PFSK-1 (cell line): ENCODE data around the gene GNGT1.

Experiments
- POLR2AphosphoS5 ChIP-seq: IDR thresholded peaks from 2 replicates; pipeline ENCODE4 v1.6.1; 2012; ENCODE audit warnings: low read depth, mild to moderate bottlenecking, control low read depth, low read length, moderate library complexity
- SIN3A ChIP-seq: IDR thresholded peaks from 2 replicates; pipeline ENCODE4 v1.6.1; 2012; ENCODE audit warnings: mild to moderate bottlenecking, low read length, moderate library complexity, borderline replicate concordance; ENCODE audit not compliant: insufficient read depth
- TF ChIP-seq, protein P1 (sequence below), 2 experiments: IDR thresholded peaks; 2 replicates each; pipeline versions ENCODE4 v1.6.1 to v1.8.0; 2011 to 2012; ENCODE audit warnings: low read depth in 2 of 2, low read length in 2 of 2, control low read depth in 1 of 2, inconsistent platforms in 1 of 2, mild to moderate bottlenecking in 1 of 2, moderate library complexity in 1 of 2; ENCODE audit not compliant: insufficient read depth in 1 of 2

DNA sequence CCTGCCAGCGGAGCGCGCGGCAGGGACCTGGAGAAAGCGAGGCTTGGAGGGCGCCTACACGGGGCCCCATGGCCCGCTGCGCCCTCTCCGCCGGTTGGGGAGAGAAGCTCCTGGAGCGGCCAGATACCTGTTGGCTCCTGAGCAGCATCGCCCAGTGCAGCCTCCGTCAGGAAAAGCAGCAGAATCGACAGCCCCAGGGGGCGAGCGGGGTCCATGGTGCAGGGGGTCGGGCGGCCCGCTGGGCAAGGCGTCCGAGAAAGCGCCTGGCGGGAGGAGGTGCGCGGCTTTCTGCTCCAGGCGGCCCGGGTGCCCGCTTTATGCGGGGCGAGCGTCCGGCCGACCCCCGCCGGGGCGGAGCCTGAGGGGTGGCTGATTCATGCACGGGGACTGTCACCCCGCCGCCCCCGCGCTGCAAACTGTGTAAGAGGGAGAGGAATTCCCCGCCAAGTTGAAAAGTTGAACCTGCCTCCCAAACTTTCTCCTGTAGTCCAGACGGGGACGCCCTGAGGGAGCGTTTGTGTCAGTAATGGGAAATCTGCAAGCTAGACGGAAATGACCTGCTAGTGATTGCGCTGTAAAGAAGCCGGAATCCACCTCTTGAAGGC lies 15.8 kb upstream of the GNGT1 start, which contains the start of gene TFPI2:
- TF ChIP-seq POLR2AphosphoS5 (no peak), SIN3A (no peak)
- TF ChIP-seq, protein P1, sequence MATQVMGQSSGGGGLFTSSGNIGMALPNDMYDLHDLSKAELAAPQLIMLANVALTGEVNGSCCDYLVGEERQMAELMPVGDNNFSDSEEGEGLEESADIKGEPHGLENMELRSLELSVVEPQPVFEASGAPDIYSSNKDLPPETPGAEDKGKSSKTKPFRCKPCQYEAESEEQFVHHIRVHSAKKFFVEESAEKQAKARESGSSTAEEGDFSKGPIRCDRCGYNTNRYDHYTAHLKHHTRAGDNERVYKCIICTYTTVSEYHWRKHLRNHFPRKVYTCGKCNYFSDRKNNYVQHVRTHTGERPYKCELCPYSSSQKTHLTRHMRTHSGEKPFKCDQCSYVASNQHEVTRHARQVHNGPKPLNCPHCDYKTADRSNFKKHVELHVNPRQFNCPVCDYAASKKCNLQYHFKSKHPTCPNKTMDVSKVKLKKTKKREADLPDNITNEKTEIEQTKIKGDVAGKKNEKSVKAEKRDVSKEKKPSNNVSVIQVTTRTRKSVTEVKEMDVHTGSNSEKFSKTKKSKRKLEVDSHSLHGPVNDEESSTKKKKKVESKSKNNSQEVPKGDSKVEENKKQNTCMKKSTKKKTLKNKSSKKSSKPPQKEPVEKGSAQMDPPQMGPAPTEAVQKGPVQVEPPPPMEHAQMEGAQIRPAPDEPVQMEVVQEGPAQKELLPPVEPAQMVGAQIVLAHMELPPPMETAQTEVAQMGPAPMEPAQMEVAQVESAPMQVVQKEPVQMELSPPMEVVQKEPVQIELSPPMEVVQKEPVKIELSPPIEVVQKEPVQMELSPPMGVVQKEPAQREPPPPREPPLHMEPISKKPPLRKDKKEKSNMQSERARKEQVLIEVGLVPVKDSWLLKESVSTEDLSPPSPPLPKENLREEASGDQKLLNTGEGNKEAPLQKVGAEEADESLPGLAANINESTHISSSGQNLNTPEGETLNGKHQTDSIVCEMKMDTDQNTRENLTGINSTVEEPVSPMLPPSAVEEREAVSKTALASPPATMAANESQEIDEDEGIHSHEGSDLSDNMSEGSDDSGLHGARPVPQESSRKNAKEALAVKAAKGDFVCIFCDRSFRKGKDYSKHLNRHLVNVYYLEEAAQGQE (IDR thresholded peaks at IDR 0.05; ENCODE audit: insufficient read depth in 1 of 2, low read depth in 2 of 2, low read length in 2 of 2), result no peak
